ENCODE data around the gene SMIM1.

- TF ChIP-seq EZH2 (IDR thresholded peaks at IDR 0.05; ENCODE audit: low read length, missing control alignments), result no peak
- no peak for TF ChIP-seq CTCF (conservative IDR thresholded peaks at IDR 0.05 in 1 of 2, IDR thresholded peaks at IDR 0.05 in 1 of 2; ENCODE audit: low read depth in 1 of 2, low read length in 2 of 2)
These were observed 23.1 kb downstream of the SMIM1 start for GRCh38 chr1:3795453-3796214.

All from fibroblast of lung (primary cell).